Stomach (tissue), 4 donors: ENCODE data around the gene ATG4C.
"Not testable (repeated sequence)": the region's sequence is repeated elsewhere in the genome, so short reads cannot be mapped to it uniquely, and the experiment has no call there.

Experiments used
- EP300 ChIP-seq: sonication (generic); formaldehyde crosslinking; IDR thresholded peaks from one replicate; pipeline ENCODE4 v1.6.1; 2017; ENCODE audit warnings: antibody characterized with exemption
- POLR2AphosphoS5 ChIP-seq, 3 donors: sonication (generic); formaldehyde crosslinking; IDR thresholded peaks; one replicate each; pipeline ENCODE4 v1.6.1; 2016; ENCODE audit warnings: antibody characterized with exemption in 3 of 3
- TF ChIP-seq, protein P1 (sequence below), 7 experiments: fragments of 450-650 bp in 4 of 7; fragments of 200-600 bp in 3 of 7; sonication (generic) in 3 of 7; IDR thresholded peaks; one replicate each; pipeline ENCODE4 v1.5.1; 2016 to 2019; ENCODE audit warnings: antibody characterized with exemption in 7 of 7, control low read depth in 2 of 7, mild to moderate bottlenecking in 1 of 7

- TF ChIP-seq, protein P1, sequence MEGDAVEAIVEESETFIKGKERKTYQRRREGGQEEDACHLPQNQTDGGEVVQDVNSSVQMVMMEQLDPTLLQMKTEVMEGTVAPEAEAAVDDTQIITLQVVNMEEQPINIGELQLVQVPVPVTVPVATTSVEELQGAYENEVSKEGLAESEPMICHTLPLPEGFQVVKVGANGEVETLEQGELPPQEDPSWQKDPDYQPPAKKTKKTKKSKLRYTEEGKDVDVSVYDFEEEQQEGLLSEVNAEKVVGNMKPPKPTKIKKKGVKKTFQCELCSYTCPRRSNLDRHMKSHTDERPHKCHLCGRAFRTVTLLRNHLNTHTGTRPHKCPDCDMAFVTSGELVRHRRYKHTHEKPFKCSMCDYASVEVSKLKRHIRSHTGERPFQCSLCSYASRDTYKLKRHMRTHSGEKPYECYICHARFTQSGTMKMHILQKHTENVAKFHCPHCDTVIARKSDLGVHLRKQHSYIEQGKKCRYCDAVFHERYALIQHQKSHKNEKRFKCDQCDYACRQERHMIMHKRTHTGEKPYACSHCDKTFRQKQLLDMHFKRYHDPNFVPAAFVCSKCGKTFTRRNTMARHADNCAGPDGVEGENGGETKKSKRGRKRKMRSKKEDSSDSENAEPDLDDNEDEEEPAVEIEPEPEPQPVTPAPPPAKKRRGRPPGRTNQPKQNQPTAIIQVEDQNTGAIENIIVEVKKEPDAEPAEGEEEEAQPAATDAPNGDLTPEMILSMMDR (IDR thresholded peaks at IDR 0.05): not testable (repeated sequence)
- not testable (repeated sequence) for TF ChIP-seq POLR2AphosphoS5 (IDR thresholded peaks at IDR 0.05); EP300
Observed at GRCh38 chr1:62827786-62828185, 43.9 kb downstream of the ATG4C start.
